ENCODE results near the gene UHRF1. TPM values are rescaled to one million over a fixed set of nuclear protein-coding genes. Genes with fewer than 3 reads are reported as not detected.
"Not testable (repeated sequence)": the region's sequence is repeated elsewhere in the genome, so short reads cannot be mapped to it uniquely, and the experiment has no call there.

The UHRF1 gene
- total and polyA plus RNA-seq, 2 donors from 2014 or later, result 0.19 to 3.1 TPM

GRCh38 chr19:4939466-4939865, 30.2 kb downstream of the UHRF1 start:
- no peak overlapping the region for H3K27ac ChIP-seq (ENCODE audit: low read depth in 2 of 2, low read length in 2 of 2)
- H3K9me3 ChIP-seq (ENCODE audit: control insufficient read depth in 2 of 3, insufficient read depth in 1 of 3, low read length in 3 of 3), result no peaks in the 10 kb centered on the region
- no peaks in the 10 kb centered on the region for H3K4me1 ChIP-seq (ENCODE audit: control insufficient read depth in 2 of 3, insufficient read depth in 2 of 3, low read depth in 1 of 3, low read length in 3 of 3)
- H3K4me3 ChIP-seq (ENCODE audit: low read length in 3 of 3), result no peak overlapping the region
- FAIRE-seq (no peak), DNase-seq (no peak)
- no peaks in the 10 kb centered on the region for H3K36me3 ChIP-seq (ENCODE audit: control insufficient read depth in 2 of 3, insufficient read depth in 3 of 3, low read length in 3 of 3)
- TF ChIP-seq CTCF (IDR thresholded peaks at IDR 0.05; ENCODE audit: borderline replicate concordance, extremely low read depth, insufficient read depth), result no peak
- intact Hi-C loops (cut with DNase I), result no loop called here
- H3K9ac ChIP-seq (ENCODE audit: low read length in 3 of 3), result no peak overlapping the region
- no peaks in the 10 kb centered on the region for H3K27me3 ChIP-seq (ENCODE audit: control insufficient read depth, insufficient read depth, low read length)

- H3K36me3 ChIP-seq (ENCODE audit: control insufficient read depth in 2 of 3, insufficient read depth in 3 of 3, low read length in 3 of 3); H3K4me3 ChIP-seq (ENCODE audit: low read length in 3 of 3); DNase-seq; H3K27me3 ChIP-seq (ENCODE audit: control insufficient read depth, insufficient read depth, low read length); H3K9me3 ChIP-seq (ENCODE audit: control insufficient read depth in 2 of 3, insufficient read depth in 1 of 3, low read length in 3 of 3); H3K27ac ChIP-seq (ENCODE audit: low read depth in 2 of 2, low read length in 2 of 2); FAIRE-seq; intact Hi-C loops (cut with DNase I); H3K9ac ChIP-seq (ENCODE audit: low read length in 3 of 3); H3K4me1 ChIP-seq (ENCODE audit: control insufficient read depth in 2 of 3, insufficient read depth in 2 of 3, low read depth in 1 of 3, low read length in 3 of 3): not testable (repeated sequence)
These were observed 32.4 kb downstream of the UHRF1 start for GRCh38 chr19:4941638-4942169.

- FAIRE-seq; H3K9ac ChIP-seq (ENCODE audit: low read length in 3 of 3); H3K27ac ChIP-seq (ENCODE audit: low read depth in 2 of 2, low read length in 2 of 2); H3K4me3 ChIP-seq (ENCODE audit: low read length in 3 of 3); DNase-seq; H3K36me3 ChIP-seq (ENCODE audit: control insufficient read depth in 2 of 3, insufficient read depth in 3 of 3, low read length in 3 of 3); H3K27me3 ChIP-seq (ENCODE audit: control insufficient read depth, insufficient read depth, low read length); H3K9me3 ChIP-seq (ENCODE audit: control insufficient read depth in 2 of 3, insufficient read depth in 1 of 3, low read length in 3 of 3); intact Hi-C loops (cut with DNase I); H3K4me1 ChIP-seq (ENCODE audit: control insufficient read depth in 2 of 3, insufficient read depth in 2 of 3, low read depth in 1 of 3, low read length in 3 of 3): not testable (repeated sequence)
These were observed 41.3 kb downstream of the UHRF1 start for GRCh38 chr19:4950650-4951049.

- no peak overlapping the region for H3K27ac ChIP-seq (ENCODE audit: low read depth in 2 of 2, low read length in 2 of 2)
- H3K4me1 ChIP-seq (ENCODE audit: control insufficient read depth in 2 of 3, insufficient read depth in 2 of 3, low read depth in 1 of 3, low read length in 3 of 3), result no peaks in the 10 kb centered on the region
- H3K9me3 ChIP-seq (ENCODE audit: control insufficient read depth in 2 of 3, insufficient read depth in 1 of 3, low read length in 3 of 3), result no peaks in the 10 kb centered on the region
- no peaks in the 10 kb centered on the region for H3K36me3 ChIP-seq (ENCODE audit: control insufficient read depth in 2 of 3, insufficient read depth in 3 of 3, low read length in 3 of 3)
- H3K4me3 ChIP-seq (ENCODE audit: low read length in 3 of 3), result no peak overlapping the region
- H3K27me3 ChIP-seq (ENCODE audit: control insufficient read depth, insufficient read depth, low read length), result no peaks in the 10 kb centered on the region
- no peak overlapping the region for H3K9ac ChIP-seq (ENCODE audit: low read length in 3 of 3)
- DNase-seq (no peak), FAIRE-seq (no peak)
- TF ChIP-seq CTCF (IDR thresholded peaks at IDR 0.05; ENCODE audit: borderline replicate concordance, extremely low read depth, insufficient read depth), result no peak
- intact Hi-C loops (cut with DNase I), result no loop called here
These were observed 42.4 kb downstream of the UHRF1 start for GRCh38 chr19:4951656-4952055.
